Cerebellar nuclear complex (tissue), 1 donor: Measurements from ENCODE around the gene CENPV.

Source experiments
- DNase-seq, 2 experiments: peaks; one replicate each; lab custom pipeline; 2025; lab: John Stamatoyannopoulos, UW

The CENPV gene

DNA sequence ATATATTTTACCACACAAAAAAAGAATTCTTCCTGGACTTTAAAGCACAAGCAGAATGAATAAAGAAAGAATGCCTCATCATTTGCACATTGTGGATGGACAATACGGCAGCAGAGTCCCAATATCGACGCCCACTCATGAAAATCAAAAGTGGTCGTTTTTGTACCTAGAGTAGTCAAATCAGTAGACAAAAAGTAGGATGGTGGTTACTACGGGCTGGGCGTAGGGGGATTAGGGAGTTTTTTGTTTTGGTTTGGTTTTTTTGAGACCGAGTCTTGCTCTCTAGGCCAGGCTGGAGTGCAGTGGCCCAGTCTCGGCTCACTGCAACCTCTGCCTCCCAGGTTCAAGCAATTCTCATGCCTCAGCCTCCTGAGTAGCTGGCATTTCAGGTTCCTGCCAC is 8.6 kb upstream of the CENPV start:
- no peak for DNase-seq

DNA sequence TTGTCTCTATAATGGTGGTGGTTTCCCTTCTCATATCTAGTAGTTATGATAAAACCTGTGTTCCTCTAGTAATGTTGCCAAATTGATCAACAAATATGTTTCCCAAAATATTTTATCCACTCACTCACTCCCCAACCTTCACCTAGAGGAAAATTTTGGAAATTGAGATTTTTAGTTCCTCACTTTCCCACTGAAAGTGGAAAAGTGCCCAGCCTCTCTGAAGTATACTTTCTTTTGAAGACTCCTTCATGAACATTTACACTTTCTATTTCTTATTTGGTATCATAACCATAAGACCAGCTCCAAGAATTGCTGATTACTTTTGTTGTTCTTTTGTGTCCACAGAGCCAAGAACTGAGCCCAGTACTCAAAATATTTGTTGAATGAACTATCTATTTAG is 5.1 kb upstream of the CENPV start:
- no peak for DNase-seq

DNA sequence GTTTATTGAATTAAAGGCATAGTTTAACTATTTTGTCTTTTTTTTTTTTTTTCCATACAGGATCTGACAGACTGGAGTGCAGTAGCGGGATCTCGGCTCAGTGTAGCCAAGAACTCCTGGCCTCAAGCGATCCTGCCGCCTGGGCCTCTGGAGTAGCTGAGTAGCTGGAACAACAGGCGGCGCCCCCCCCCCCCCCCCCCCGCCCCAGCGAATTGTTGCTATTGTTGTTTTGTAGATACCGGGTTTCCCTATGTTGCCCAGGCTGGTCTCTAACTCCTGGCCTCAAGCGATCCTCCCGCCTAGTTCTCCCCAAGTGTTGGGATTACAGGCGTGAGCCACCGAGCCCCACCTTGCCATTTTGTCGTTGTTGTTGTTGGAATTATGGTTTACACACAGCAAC is 1.3 kb upstream of the CENPV start:
- no peak for DNase-seq

DNA sequence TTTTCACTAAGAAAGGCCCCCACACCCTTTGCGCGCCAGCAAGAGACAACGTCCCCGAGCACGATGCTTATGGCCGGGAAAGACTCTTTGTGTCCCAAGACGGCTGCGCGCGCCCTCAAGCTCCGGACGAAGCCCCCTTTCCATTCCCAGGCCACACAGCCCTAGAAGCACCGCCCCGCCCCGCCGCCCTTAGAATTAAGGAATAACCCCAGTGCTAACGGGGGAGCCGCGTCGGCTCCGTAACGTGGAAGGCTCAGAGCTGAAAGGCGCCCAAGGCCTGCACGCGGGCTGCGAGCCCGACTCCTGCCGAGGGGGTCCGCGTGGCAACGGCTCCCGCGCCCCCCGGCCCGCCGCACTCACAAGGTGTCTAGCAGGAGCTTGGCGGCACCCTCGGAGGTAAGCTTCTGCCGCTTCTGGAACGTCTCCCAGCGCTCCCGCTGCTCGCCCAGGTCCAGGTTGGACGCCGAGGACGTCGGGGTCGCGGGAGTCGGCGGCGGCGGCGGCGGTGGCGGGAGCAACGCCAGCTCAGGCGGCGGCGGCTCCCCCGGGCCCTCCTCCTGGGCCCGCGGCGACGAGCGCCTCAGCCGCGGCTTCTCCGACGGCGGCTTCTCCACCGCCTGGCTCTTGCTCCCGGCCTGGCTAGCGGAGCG is 477 bp downstream of the CENPV start:
- DNase-seq, result no peak

DNA sequence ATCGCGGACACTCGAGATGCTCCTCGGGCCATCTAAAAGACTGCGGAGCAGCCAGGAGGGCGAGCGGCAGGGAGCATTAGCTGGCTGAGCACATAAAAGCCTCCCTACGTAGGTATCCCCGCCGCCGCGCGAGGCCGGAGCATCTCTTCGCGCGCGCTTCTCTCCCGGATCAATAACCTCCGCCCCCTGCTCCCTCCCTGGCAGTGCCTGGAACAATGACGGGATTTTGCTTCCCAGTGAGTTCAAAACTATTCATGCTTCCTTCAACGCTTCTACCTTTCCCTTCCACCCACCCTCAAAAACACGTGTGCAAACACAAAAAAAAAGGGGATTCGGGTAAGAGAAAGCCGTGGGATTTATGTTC is 984 bp downstream of the CENPV start:
- DNase-seq, result no peak

DNA sequence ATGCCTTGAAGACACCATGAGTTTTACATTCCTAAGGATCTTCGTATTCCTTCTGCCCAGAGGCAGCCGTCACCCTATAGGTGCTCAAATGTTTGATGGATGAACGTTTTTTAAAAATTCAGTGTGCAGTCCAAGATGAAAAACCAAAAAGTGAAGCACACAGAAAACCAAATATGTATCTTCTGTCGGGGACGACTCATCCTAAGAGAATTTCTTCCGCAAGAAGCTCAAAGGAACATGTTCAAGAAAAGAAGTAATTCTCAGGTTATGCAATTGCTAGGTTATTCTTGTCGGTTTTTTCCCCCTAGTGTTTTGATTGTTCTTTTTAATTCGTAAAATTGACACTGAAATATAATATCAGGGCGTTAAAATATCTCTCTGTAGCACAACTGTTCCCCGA is 1.4 kb downstream of the CENPV start:
- DNase-seq, result no peak

DNA sequence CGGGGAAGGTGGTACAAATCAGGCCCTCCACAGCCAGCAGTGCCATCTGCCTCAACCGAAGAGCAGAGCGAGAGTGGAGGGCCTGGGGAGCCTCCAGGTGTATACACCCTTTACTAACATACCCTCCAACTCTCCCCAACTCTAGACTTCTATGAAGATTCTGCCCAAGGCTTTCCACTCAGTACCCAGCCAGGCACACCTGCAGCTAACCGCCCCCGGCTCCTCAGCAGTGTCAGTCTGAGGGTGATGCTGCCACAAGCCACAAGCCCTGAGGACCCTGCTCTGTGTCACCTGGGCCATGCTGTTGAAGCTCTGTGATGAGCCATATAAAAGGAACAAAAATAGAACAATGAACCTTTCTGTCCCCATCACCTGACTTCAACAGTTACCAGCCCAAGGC is 3.8 kb downstream of the CENPV start:
- DNase-seq, result no peak

DNA sequence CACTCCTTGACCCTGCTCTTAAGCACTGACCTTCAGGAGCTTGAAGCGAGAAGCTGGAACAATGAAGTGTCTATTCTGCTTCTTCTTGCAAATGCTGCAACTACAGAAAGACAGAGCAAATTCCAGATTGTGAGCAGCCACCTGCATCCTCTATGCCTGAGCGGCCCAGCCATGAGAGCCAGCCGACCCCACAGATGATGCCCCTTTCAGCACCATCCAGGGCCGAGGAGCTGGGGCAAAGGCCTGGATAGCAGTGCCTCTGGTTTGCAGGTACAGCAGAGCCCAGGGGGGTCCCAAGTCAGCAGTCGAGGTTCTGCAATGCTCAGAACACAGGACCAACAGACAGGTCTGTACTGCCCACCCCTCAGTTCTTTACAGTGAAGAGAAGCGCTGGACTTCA is 4.7 kb downstream of the CENPV start:
- no peak for DNase-seq

DNA sequence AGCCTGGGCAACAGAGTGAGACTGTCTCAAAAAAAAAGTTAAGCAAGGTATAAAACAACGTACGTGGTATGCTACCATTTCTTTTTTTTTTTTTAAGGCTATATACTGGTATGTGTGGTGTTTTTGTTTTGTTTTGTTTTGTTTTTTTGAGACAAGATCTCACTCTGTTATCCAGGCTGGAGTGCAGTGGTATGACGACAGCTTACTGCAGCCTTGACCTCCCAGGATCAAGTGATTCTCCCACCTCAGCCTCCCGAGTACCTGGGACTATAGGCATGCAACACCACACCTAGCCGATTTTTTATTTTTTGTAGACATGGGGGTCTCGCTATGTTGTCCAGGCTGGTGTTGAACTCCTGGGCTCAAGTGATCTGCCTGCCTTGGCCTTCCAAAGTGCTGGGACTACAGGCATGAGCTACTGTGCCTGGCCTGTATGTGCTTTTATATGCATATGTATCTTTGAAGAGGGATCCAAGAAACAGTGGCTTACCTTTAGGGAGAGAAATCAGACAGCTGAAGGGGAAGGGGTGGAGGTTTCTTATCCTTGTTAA is 6.5 kb downstream of the CENPV start:
- no peak for DNase-seq

DNA sequence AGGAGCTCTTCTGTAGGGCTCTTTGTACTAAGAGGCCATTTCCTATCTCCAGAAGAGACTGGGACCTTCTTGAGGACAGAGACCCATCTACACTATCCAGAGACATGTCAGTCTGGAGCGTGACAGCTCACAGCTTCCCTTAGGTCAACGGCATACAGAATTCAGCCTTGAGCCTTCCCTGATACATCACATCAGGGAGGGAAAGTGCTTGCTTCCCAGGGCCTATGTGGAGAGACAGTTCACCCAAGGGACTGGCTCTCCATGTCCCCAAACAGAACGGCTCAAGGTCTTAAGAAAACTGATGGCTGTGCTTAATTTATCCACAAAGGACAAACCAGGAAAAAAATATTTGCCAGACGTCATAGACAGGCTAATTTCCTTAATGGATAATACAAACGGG is 7.7 kb downstream of the CENPV start:
- no peak for DNase-seq

DNA sequence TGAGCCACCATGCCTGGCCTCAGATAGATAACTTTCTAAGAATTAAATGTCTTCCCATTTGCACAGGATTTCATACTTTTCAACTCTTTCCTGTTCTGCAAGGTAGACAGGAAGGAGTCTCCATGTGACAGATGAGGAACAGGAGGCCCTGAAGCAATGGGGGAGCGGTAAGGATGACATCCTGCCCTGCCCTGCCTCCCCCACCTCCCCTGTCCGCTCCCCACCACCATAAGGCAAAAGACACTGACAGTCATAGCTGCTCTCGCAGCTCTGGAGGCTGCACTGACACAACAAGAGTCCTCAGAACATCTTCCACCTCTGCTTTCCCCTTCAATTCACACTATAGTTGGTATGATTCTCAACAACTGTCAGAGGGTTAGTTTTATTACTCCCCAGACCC is 9.7 kb downstream of the CENPV start:
- DNase-seq, result no peak

DNA sequence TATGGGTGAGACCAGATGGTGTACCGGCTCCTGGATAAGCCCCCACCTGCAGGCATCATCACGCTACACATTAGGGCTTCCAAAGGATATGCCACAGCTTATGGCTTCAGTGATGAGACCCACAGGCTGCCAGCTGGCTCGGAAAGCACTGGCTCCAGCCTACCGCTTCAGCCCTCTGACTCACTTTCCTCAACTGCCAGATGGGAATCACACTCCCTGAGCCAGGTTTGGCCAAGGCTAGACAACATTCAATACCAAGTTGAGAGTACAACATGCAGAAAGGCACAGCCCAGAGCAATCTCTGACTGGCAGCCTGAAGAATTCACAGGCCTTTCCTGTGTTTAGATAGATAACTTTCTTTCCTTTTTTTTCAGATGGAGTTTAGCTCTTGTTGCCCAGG is 10.3 kb downstream of the CENPV start:
- peak in 1 of 2 experiments; percentile 43 for DNase-seq

DNA sequence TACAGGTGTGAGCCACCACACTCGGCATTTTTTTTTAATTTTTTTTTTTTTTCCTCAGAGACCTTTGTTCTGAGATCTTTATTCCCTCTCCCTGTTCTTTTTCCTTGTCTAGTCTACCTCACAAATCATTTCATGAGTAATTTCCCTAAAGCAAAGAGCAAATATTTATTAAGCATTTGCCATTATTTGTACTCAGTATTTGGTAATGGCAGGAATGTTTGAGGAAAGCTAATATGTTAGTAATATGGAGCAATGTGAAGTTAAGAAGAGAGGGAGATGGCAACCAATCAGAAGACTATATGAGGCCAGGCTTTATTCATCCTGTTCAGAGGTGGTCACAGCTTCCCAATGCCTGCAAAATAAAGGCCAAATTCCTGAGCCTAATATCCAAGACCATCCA is 13.3 kb downstream of the CENPV start:
- DNase-seq, result no peak

DNA sequence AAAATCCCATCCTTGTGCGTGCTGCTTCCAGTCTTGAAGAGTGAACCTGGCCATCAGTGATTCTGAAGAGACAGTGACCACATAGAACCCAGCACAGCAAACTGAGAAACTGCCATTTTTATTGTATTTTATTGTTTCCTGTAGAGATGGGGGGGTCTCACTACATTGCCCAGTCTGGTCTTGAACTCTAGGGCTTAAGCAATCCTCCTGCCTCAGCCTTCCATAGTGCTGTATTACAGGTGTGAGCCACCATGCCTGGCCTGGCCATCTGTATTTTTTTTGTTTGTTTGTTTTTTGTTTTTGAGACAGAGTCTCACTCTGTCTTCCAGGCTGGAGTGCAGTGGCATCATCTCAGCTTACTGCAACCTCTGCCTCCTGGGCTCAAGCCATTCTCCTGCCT is 13.9 kb downstream of the CENPV start:
- DNase-seq, result no peak

DNA sequence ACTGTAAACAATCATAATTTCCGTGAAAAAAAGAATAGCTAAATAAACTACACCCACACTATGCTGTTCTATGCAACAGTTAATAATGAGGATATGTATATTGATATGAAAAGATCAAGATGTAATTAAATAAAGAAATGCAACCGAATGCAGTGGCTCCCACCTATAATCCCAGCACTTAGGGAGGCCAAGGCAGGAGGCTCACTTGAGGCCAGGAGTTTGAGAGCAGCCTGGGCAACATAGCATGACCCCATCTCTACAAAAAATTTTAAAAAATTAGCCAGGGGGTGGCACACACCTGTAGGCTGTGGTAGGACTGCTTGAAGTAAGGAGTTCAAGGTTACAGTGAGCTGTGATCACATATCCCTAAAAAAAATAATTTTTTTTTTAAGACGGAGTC is 14.9 kb downstream of the CENPV start:
- no peak for DNase-seq

DNA sequence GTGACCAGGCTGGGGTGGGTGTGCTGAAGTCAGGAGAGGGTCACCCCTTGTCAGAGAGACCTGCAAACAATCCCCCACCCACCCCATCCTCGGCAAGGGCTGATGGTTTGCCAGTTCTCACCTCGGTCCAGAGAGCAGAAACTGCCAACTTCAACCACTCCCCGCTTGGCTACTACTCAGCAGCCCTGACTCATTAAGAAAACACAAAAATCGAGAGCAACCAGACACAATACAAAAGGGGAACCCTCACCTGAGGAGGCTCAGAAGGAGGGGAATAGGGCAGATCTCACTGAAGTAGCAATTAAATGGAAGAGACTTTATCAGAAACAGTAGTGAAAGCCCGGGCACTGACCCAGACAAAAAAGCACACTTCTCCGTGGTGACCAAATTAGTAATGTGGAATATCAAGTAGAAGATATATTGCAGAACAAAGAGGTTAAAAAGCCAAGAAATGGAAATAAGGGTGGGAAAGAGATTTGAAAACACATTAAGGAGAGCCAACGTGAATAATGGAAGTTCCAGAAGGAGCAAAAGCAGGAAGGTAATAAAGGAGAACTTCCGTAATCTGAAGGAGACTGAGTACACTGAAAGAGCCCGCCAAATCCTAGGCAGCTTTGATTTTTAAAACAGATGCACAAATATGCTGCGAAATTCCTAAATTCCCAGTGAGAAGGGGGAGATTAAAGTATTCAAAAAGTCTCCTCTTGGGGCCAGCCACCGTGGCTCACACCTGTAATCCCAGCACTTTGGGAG is 23.6 kb downstream of the CENPV start:
- no peak for DNase-seq

DNA sequence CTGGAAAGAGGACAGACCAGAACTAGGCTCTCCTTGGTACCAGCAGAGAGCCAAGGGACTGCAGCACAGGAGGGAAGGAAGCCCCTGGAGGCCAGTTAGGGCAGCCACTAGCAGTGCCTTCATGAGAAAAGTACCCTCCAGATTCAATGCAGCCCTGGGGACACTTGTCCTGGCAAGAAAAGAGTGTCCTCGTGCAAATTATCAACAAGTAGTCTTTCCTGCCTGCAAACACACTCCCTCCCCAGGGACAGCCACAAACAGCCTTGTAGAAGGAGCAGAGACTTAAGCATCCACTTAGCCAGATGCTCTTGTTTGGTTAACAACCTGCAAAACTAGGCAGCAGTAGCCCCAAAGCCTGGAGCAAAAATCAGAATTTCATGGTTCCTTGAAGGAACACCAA is 24.3 kb downstream of the CENPV start:
- no peak for DNase-seq

DNA sequence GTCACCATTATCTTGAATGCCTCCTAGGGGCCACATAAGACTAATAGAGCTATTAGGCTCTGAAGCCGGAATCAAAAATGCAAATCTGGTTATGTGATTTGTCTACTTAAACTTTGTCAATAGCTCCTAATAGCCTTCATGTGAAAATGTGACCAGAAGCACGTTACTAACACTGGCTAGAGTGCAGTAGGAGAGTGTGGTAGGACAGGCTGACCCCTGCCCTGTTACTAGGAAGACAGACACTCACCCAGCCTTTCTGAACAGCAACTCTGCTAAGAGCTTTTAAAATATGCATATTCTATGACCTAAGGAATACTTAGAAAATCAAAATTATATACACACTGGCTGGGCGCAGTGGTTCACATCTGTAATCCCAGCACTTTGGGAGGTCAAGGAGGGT is 26.3 kb downstream of the CENPV start:
- no peak for DNase-seq

DNA sequence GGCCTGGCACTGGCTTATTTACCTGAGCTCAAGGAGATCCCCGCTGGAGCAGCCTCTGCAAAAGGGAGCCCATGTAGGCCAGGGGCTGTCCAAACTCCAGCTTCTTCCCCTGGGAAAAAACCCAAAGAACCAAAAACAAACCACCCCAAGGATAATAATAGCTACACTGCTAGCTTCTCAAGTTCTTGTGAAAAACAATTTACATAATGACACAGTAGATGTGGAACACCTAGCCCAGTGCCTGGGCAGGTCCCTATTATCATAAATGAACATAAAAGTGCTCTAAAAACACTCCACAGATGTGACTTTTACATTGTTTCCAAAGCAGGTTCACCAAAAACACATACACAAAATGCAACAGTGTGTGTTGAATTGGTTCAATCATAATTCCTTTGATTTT is 27.3 kb downstream of the CENPV start:
- no peak for DNase-seq

DNA sequence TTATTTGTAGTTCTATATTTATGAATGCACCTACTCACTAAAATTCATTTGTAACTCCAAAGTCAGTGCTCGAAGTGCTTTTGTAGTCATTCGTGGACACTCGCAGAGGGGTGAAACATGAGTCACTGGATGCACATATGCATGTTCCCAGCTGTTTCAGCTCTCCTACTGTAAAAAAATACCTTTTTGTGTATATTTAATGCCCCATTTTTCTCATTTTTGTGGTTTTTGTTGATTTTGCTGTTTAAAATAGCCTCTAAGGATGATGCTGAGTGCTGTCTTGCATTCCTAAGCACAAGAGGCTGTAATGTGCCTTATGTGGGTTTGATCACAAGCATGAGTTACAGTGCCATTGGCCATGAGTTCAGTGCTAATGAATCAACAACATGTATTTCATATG is 30.6 kb downstream of the CENPV start:
- no peak for DNase-seq

DNA sequence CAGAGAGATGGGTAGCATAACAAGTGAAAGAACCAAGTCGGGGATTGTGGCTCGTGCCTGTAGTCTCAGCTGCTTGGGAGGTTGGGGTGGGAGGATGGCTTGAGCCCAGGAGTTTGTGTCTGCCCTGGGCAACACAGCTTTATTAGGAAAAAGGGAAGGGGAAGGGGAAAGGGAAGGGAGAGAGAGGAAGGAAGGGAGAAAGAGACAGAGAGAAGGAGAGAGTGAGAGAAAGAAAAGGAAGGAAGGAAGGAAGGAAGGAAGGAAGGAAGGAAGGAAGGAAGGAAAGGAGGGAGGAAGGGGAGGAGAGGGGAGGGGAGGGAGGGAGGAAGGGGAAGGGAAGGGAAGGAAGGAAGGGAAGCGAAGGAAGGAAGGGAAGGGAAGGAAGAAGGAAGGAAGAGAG is 33.3 kb downstream of the CENPV start:
- DNase-seq, result no peak

DNA sequence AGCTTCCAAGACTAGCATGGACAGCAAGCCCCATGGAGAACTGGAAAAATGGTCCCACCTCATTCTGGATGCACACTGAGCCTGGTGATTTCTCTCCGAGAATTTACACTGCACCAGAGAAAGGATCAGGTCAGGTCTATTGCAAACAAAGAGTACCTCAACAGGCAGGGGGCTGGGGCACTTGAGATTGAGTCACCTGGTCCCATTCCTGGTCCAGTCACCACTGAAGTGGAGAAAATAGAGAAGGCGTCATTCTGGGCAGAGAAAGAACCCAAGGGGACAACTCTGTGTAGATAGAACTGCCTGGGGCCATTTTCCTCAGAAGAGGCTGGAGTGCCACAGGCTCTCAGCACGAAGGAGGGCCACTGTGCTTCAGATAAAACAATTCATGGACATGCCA is 38.4 kb downstream of the CENPV start:
- DNase-seq, result no peak

DNA sequence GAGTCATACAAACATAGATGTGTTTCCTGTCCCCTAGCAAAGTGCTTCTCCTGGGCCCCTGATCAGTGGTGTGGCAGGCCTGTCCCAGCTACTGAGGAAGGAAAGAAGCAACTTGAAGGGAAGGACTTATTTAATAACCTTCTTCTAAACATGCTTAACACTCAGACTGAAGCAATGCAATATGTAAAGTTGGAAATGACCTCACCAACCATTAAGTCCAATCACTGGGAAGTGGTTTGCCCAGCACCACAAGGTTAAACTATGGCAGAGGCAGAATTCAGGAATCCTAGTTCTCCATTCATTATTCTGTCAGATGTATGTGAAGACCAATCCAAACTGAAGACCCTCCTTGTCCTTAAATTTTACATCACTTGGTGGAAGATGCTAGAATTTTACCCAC is 39.1 kb downstream of the CENPV start:
- no peak for DNase-seq
